SK-N-SH (cell line): Measurements from ENCODE around the gene KCNE3.

Experiments used
- CHD2 ChIP-seq: fragments of 150-350 bp; IDR thresholded peaks from 2 replicates; pipeline ENCODE4 v1.6.1; 2018; ENCODE audit warnings: low read length; ENCODE audit not compliant: partially characterized antibody
- FOSL2 ChIP-seq: IDR thresholded peaks from 2 replicates; pipeline ENCODE4 v1.4.0; 2012; ENCODE audit warnings: low read depth, mild to moderate bottlenecking, moderate library complexity, borderline replicate concordance
- MXI1 ChIP-seq: IDR thresholded peaks from 2 replicates; pipeline ENCODE4 v1.6.1; 2012; ENCODE audit warnings: mild to moderate bottlenecking, low read depth, low read length, improper control_type of control experiment
- RFX5 ChIP-seq: IDR thresholded peaks from 2 replicates; pipeline ENCODE4 v1.6.1; 2012; ENCODE audit warnings: mild to moderate bottlenecking, improper control_type of control experiment, low read length
- YY1 ChIP-seq: IDR thresholded peaks from 2 replicates; pipeline ENCODE4 v1.4.0; 2012; ENCODE audit warnings: low read depth, mild to moderate bottlenecking
- TF ChIP-seq, protein P1 (sequence below): fragments of 200-600 bp; sonication (generic); IDR thresholded peaks from 2 replicates; pipeline ENCODE4 v1.6.1; 2017; ENCODE audit warnings: antibody characterized with exemption, mild to moderate bottlenecking, moderate library complexity
- TF ChIP-seq, protein P2 (sequence below): IDR thresholded peaks from 2 replicates; pipeline ENCODE4 v1.4.0; 2012; ENCODE audit warnings: low read depth, borderline replicate concordance
- TF ChIP-seq, protein P3 (sequence below): IDR thresholded peaks from 2 replicates; pipeline ENCODE4 v1.4.0; 2012; ENCODE audit warnings: low read depth

DNA sequence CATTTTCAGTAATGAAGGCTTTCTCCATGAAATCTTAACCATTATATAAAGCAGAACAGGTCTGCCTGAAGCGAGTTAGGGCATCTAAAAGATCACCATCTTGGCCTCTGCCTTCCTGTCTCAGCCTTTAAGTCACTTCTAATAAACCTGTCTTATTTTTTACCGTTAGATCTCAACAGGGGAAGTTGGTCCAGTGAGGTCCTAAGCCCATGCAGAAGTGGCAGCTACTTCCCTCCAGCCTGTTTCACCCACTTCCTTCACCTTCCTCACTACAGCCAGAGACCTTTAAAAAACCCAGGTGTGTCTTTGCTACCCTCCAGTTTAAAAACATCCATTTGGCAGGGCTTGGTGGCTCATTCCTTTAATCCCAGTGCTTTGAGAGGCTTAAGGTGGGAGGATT is 40.2 kb upstream of the KCNE3 start:
- TF ChIP-seq, protein P1, sequence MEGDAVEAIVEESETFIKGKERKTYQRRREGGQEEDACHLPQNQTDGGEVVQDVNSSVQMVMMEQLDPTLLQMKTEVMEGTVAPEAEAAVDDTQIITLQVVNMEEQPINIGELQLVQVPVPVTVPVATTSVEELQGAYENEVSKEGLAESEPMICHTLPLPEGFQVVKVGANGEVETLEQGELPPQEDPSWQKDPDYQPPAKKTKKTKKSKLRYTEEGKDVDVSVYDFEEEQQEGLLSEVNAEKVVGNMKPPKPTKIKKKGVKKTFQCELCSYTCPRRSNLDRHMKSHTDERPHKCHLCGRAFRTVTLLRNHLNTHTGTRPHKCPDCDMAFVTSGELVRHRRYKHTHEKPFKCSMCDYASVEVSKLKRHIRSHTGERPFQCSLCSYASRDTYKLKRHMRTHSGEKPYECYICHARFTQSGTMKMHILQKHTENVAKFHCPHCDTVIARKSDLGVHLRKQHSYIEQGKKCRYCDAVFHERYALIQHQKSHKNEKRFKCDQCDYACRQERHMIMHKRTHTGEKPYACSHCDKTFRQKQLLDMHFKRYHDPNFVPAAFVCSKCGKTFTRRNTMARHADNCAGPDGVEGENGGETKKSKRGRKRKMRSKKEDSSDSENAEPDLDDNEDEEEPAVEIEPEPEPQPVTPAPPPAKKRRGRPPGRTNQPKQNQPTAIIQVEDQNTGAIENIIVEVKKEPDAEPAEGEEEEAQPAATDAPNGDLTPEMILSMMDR = no peak
- no peak for TF ChIP-seq YY1
- TF ChIP-seq, protein P2, sequence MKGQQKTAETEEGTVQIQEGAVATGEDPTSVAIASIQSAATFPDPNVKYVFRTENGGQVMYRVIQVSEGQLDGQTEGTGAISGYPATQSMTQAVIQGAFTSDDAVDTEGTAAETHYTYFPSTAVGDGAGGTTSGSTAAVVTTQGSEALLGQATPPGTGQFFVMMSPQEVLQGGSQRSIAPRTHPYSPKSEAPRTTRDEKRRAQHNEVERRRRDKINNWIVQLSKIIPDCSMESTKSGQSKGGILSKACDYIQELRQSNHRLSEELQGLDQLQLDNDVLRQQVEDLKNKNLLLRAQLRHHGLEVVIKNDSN = no peak
- no peak for TF ChIP-seq RFX5
- no peak for TF ChIP-seq MXI1
- TF ChIP-seq, protein P3, sequence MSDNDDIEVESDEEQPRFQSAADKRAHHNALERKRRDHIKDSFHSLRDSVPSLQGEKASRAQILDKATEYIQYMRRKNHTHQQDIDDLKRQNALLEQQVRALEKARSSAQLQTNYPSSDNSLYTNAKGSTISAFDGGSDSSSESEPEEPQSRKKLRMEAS = no peak
- no peak for TF ChIP-seq FOSL2
- no peak for TF ChIP-seq CHD2
